Transverse colon (tissue), 4 donors: ENCODE measurements around the gene HYCC2.

Source experiments
- POLR2AphosphoS5 ChIP-seq, 3 donors: sonication (generic); formaldehyde crosslinking; IDR thresholded peaks; one replicate each; pipeline ENCODE4 v1.6.1; 2016; ENCODE audit warnings: antibody characterized with exemption in 3 of 3
- TF ChIP-seq, protein P1 (sequence below), 5 experiments: fragments of 200-600 bp in 3 of 5; fragments of 450-650 bp in 2 of 5; sonication (generic) in 3 of 5; IDR thresholded peaks; 1 replicate in 2 of 5; 2 replicates in 3 of 5; pipeline ENCODE4 v1.5.1; 2016 to 2017; ENCODE audit warnings: antibody characterized with exemption in 5 of 5, inconsistent platforms in 3 of 5, mild to moderate bottlenecking in 2 of 5, moderate library complexity in 1 of 5

DNA sequence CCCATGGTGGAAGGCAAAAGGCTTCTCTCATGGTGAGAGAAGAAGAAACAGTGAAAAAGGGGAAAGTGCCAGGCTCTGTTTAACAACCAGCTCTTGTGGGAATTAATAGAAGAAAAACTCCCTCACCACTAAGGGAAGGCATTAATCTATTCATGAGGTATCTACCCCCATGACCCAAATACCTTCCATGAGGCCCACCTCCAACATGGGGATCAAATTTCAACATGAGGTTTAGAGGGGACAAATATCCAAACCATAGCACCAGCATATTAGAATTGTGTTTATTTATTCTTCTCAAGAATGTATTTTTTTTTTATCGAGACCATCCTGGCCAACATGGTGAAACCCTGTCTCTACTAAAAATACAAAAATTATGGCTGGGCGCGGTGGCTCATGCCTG is 39.6 kb upstream of the HYCC2 start:
- no peak for TF ChIP-seq POLR2AphosphoS5 (IDR thresholded peaks at IDR 0.05)
- TF ChIP-seq, protein P1, sequence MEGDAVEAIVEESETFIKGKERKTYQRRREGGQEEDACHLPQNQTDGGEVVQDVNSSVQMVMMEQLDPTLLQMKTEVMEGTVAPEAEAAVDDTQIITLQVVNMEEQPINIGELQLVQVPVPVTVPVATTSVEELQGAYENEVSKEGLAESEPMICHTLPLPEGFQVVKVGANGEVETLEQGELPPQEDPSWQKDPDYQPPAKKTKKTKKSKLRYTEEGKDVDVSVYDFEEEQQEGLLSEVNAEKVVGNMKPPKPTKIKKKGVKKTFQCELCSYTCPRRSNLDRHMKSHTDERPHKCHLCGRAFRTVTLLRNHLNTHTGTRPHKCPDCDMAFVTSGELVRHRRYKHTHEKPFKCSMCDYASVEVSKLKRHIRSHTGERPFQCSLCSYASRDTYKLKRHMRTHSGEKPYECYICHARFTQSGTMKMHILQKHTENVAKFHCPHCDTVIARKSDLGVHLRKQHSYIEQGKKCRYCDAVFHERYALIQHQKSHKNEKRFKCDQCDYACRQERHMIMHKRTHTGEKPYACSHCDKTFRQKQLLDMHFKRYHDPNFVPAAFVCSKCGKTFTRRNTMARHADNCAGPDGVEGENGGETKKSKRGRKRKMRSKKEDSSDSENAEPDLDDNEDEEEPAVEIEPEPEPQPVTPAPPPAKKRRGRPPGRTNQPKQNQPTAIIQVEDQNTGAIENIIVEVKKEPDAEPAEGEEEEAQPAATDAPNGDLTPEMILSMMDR (IDR thresholded peaks at IDR 0.05) = no peak
